Stimulated activated CD8-positive, alpha-beta memory T cell treated with anti-CD3 and anti-CD28 coated beads, Interleukin-2, amount 100 ng/mL, for 1 hour (primary cell): ENCODE measurements around the gene GMDS.
"Not testable (repeated sequence)": the region's sequence is repeated elsewhere in the genome, so short reads cannot be mapped to it uniquely, and the experiment has no call there.

ENCODE experiments used
- DNase-seq, 2 donors: peaks; one replicate each; pipeline ENCODE4 v3.0.0-alpha.2; 2020; ENCODE audit warnings: low read depth in 2 of 2

GMDS gene

GRCh38 chr6:1858196-1858595, 387.2 kb downstream of the GMDS start:
- DNase-seq: no peak

- no peak for DNase-seq
Observed at GRCh38 chr6:1856381-1856780, 389.0 kb downstream of the GMDS start.

DNA sequence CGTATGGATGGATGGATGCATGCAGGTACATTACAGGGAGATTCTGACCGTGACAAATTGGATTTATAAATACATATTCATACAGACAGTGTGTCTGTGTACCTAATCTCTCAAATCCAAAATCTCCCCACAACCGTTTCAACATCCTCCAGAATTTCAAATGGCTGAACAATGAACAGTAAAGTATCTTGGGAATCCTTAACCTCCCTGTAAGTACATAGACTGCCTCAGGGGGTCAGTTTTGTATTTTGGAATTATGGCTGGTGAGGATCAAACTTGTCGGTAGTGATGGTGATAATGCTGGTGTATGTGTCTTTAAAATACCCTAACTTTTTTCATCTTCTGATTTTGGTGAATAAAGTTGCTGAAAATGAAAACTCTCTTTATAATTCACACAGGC, 389.5 kb downstream of the GMDS start:
- DNase-seq: no peak

GRCh38 chr6:1854296-1854695, 391.1 kb downstream of the GMDS start:
- DNase-seq: no peak

DNA sequence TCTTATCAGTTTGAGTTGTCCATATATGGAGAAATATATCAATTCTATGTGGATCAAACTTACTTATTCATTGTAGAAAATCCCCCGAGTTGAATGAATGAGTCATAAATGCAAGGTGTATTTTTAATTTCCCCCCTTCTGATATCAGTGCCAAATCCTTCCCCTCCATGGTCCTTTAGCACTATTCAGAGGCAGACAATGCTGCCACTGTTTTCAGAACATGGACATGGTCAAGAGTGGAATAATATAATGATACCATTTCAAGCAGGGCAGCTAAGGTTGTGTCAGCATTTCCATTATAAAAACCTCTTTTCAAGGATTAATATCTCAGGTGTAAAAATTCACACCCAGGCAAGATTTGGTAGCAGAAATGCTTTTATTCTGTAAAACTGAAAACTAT, 391.6 kb downstream of the GMDS start:
- DNase-seq: no peak

DNA sequence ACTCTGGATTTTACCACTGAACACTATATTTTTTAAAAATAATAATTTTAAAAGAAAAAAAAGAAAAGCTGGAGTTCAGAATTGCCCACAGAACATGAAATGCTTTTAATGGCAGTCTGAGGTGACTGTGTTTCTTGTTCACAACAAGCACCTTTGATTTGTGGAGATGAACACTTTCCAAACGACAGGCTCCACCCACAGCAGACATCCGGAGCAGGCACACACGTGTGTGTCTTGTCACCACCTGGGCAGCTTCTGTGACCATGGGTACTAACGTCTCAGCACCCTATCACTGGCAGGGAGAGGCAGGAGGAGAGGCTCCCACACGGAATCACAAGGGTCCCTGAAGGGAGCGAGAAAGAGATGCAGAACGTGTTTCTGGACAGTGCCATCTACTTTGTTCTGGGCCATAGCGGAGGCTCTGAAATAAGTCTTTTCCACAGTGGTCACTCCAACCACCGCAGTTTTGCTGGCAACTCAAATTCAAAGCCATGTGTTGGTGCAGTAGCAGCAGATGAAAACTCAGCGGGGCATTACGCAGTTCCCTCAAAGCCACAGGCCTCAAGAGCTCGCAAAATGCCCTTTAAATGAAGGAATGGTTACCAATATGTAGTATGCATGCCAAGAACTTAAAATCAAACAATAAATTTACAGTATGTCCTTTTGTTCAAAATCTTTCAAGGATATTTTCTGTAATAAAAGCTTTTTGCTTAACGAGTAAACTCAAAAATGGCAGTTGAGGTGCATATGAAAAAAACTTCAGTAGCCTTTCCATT, 393.5 kb downstream of the GMDS start:
- no peak for DNase-seq

DNA sequence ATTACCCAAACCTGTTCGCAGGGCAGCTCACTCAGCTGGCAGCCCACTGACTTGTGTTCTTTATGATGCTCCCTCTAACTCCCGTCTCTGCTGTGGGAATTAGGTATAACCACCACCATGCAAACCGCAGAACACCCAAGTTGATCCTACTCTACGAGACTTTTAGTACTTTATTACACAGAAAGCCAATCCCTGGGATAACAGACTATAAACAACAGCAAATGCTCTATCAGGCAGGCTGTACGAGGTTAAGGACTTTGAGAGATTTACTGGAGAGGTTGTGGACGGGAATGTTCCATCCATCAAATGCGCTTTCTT, 394.6 kb downstream of the GMDS start:
- no peak for DNase-seq

- no peak for DNase-seq
Observed at GRCh38 chr6:1850121-1850839, 395.1 kb downstream of the GMDS start.

GRCh38 chr6:1849691-1850090, 395.7 kb downstream of the GMDS start:
- DNase-seq: no peak

DNA sequence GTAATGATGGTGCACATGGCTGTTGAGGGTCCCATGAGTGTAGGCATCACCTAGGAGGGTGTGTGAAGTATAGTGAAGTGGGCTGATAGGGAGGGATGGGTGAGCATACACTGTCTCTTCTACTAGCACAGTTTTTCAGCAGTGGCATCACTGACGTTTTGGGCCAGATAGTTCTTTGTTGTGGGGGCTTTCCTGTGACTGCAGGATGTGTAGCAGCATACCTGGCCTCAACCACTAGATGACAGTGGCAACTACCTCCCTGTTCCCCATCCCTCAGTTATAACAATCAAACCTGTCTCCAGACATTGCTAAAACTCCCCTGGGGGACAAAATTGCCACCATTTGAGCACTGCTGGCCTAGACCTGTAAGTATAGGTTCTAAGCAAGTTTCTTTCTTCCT, 396.7 kb downstream of the GMDS start:
- no peak for DNase-seq

GRCh38 chr6:1846611-1847010, 398.8 kb downstream of the GMDS start:
- DNase-seq: no peak

- not testable (repeated sequence) for DNase-seq
Observed at GRCh38 chr6:1845543-1845942, 399.9 kb downstream of the GMDS start.

DNA sequence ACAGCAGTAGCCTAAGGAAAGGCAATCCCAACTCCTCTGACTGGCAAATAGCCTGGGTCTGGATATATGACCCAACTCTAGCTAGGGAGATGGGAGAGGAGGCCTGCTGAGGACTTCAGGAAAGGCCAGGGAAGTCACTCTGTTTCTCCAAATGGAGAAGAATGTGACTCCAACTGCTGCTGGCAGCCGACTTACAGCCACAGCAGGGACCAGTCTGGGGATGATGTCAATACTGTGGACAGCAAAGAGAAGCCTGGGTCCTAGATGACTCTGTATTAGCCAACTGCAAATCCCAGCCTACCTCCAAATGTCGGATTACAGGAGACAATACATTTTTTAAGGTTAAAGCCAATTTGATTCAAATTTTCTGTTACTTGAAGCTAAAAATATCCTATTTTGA, 403.1 kb downstream of the GMDS start:
- DNase-seq: no peak

DNA sequence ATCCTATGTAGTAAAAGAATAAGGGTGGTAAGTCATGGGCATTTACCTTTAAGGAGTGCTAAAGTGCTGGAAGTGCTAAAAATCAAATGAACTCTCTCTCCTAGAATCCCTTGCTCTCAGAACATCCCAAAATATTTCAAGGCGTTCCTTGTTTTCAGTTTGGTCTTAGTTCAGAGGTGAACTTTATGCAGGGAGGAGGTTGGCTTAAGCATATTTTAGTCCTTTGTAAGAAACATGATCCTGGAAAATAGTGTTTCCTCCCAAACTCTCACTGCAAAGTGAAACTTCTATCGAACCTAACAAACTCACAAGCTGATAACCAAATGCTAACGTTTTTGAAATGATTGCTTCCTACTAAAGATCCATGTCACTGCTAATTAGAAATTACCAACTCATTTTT, 404.3 kb downstream of the GMDS start:
- DNase-seq: no peak

GRCh38 chr6:1840491-1841121, 404.8 kb downstream of the GMDS start:
- no peak for DNase-seq

GRCh38 chr6:1839361-1839760, 406.0 kb downstream of the GMDS start:
- DNase-seq: no peak

- no peak for DNase-seq
Observed at GRCh38 chr6:1838604-1839213, 406.7 kb downstream of the GMDS start.

DNA sequence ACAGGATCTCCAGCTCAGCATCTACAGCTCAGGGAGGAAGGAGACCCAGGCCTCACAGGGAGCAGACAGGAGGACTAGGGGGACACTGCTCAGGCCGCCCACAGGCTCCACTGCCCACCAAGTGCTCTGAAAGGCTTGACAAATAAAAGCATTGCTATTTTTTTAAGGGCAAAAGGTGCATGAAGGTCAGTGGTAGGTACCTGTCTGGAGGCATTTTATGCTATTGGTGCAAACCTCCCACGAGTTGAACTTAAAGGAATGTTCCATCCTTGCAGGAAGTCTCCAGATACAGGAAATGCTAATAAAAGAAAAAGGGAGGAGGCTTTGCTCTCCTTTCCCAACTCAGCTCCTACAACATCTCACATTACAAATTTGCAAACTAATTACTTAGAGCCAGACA, 407.6 kb downstream of the GMDS start:
- DNase-seq: no peak

DNA sequence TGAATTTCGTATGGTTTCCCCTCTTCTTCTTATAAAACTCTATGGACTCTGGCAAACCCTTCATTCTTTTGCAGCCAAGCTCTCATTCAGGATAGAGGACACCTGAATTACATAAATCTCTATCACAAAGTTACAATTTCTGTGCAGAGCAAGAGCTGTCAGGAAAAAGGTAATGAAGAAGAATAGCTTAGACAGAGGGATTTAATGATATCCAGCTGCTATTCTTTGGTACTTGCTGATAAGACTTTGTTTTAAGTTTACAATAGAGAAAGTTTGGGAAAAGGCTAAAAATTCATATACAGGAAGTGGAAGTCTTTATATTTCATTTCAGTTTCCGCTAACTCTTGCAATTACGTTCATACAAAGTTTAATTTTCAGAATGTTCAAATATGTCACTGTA, 408.7 kb downstream of the GMDS start:
- DNase-seq: no peak

DNA sequence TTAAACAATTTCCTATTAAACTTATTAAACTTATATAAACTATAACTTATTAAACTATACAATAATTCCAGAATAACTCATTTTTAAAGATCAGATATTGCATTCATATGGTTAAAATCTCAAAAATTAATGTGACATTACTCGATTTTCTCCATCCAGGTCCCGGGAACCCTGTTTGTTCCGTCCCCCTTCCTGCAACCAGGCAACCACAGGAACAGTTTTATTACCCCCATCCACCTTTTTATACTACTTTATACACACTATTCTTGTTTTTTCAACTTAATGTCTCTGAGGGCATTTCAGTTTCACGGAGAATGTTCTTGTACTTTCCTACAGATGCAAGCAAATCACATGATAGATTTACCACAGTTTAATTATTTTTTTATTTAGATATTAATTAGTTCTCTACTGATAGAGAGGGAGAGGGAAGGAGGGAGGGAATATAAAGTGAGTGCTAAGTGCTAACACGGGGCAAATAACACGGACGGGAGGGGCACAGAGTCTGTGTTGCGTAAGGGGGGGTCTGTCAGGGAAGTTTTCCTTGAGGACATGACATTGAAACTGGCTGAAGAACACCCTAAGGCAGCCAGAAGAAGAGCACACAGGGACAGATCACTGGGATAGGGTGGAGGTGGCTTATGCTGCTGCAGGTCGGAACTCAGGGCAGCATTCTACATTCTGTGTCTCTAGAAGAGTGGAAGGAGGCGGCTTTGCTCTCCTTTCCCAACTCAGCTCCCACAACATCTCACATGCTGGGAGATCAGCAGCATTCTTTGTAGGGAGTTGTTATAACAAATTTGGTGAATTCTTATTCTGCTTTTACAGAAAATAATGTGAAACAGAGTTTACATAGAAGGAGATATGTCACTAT, 410.5 kb downstream of the GMDS start:
- no peak for DNase-seq

- DNase-seq: no peak
Observed at GRCh38 chr6:1834207-1834606, 411.2 kb downstream of the GMDS start.
